ENCODE measurements around the gene PBRM1.

GRCh38 chr3:52535411-52536111, 150.2 kb downstream of the PBRM1 start:
- no peak for TF ChIP-seq POLR2AphosphoS5 (IDR thresholded peaks at IDR 0.05; ENCODE audit: low read depth, low read length)
- no peak for TF ChIP-seq REST (IDR thresholded peaks at IDR 0.05; ENCODE audit: insufficient read depth in 1 of 2, low read depth in 2 of 2, low read length in 2 of 2)
- no peak for TF ChIP-seq SIN3A (IDR thresholded peaks at IDR 0.05; ENCODE audit: borderline replicate concordance, insufficient read depth, low read length)
- no peak for TF ChIP-seq TAF1 (IDR thresholded peaks at IDR 0.05; ENCODE audit: borderline replicate concordance, insufficient read depth, low read length)
- no peak for TF ChIP-seq FOXP2 (optimal IDR thresholded peaks at IDR 0.05; ENCODE audit: borderline replicate concordance, extremely low read depth, extremely low read length, insufficient read depth)
